H9 (cell line): Measurements from ENCODE around the gene IQGAP3. TPM values are rescaled to one million over a fixed set of nuclear protein-coding genes. Genes with fewer than 3 reads are reported as not detected.

Experiments
- DNase-seq: peaks from one replicate; pipeline ENCODE4 v3.0.0-alpha.2; 2017
- H2AFZ ChIP-seq: one replicate; pipeline ENCODE4 v1.6.1; 2013; ENCODE audit warnings: mild to moderate bottlenecking, low read length, control low read depth, moderate library complexity
- H2AK5ac ChIP-seq: 2 replicates; pipeline ENCODE4 v1.6.1; 2013; ENCODE audit warnings: low read length, control low read depth, mixed read lengths; ENCODE audit not compliant: insufficient read length
- H2BK120ac ChIP-seq: one replicate; pipeline ENCODE4 v1.6.1; 2013; ENCODE audit warnings: low read depth, mild to moderate bottlenecking, low read length, control low read depth, inconsistent platforms; ENCODE audit not compliant: poor library complexity, severe bottlenecking
- H2BK12ac ChIP-seq: 2 replicates; pipeline ENCODE4 v1.6.1; 2013; ENCODE audit warnings: low read length, control low read depth, mixed read lengths, low read depth; ENCODE audit not compliant: insufficient read length
- H2BK15ac ChIP-seq: 2 replicates; pipeline ENCODE4 v1.6.1; 2013; ENCODE audit warnings: low read depth, low read length, control low read depth
- H2BK20ac ChIP-seq: one replicate; pipeline ENCODE4 v1.6.1; 2013; ENCODE audit warnings: low read depth, mild to moderate bottlenecking, low read length, control low read depth, inconsistent platforms; ENCODE audit not compliant: poor library complexity, severe bottlenecking
- H2BK5ac ChIP-seq: 2 replicates; pipeline ENCODE4 v1.6.1; 2013; ENCODE audit warnings: low read length, control low read depth, mixed read lengths; ENCODE audit not compliant: insufficient read length
- H3K14ac ChIP-seq: 2 replicates; pipeline ENCODE4 v1.6.1; 2013; ENCODE audit warnings: low read length, control low read depth; ENCODE audit not compliant: insufficient read depth
- H3K18ac ChIP-seq: 2 replicates; pipeline ENCODE4 v1.6.1; 2013; ENCODE audit warnings: low read depth, mild to moderate bottlenecking, mixed read lengths, low read length, control low read depth; ENCODE audit not compliant: insufficient read length
- H3K23ac ChIP-seq: 2 replicates; pipeline ENCODE4 v1.6.1; 2013; ENCODE audit warnings: low read length, control low read depth, mixed read lengths, low read depth; ENCODE audit not compliant: insufficient read length
- H3K23me2 ChIP-seq: 2 replicates; pipeline ENCODE4 v1.6.1; 2013; ENCODE audit warnings: low read depth, mild to moderate bottlenecking, mixed read lengths, low read length, control low read depth; ENCODE audit not compliant: insufficient read length, poor library complexity, severe bottlenecking
- H3K27ac ChIP-seq: 2 replicates; pipeline ENCODE4 v1.5.1; 2013; ENCODE audit warnings: low read length, control low read depth, mixed read lengths, low read depth; ENCODE audit not compliant: insufficient read length
- H3K27me3 ChIP-seq: 2 replicates; pipeline ENCODE4 v1.6.1; 2013; ENCODE audit warnings: low read length, control low read depth, inconsistent platforms; ENCODE audit not compliant: insufficient read depth
- H3K4ac ChIP-seq: 2 replicates; pipeline ENCODE4 v1.6.1; 2013; ENCODE audit warnings: low read depth, mild to moderate bottlenecking, control low read depth, inconsistent platforms, low read length, moderate library complexity
- H3K4me1 ChIP-seq: 2 replicates; pipeline ENCODE4 v1.6.1; 2013; ENCODE audit warnings: low read length, control low read depth, inconsistent platforms; ENCODE audit not compliant: insufficient read depth
- H3K4me2 ChIP-seq: 2 replicates; pipeline ENCODE4 v1.6.1; 2013; ENCODE audit warnings: low read length, control low read depth, mixed read lengths; ENCODE audit not compliant: insufficient read length, insufficient read depth
- H3K56ac ChIP-seq: 2 replicates; pipeline ENCODE4 v1.6.1; 2013; ENCODE audit warnings: low read depth, mild to moderate bottlenecking, mixed read lengths, low read length, control low read depth; ENCODE audit not compliant: insufficient read length
- H3K79me1 ChIP-seq: 2 replicates; pipeline ENCODE4 v1.6.1; 2013; ENCODE audit warnings: low read depth, mild to moderate bottlenecking, moderate library complexity, low read length, control low read depth, inconsistent platforms; ENCODE audit not compliant: insufficient read depth, poor library complexity, severe bottlenecking
- H3K79me2 ChIP-seq: 2 replicates; pipeline ENCODE4 v1.6.1; 2013; ENCODE audit warnings: low read length, control low read depth, inconsistent platforms; ENCODE audit not compliant: insufficient read depth
- H3K9ac ChIP-seq: 2 replicates; pipeline ENCODE4 v1.6.1; 2013; ENCODE audit warnings: low read length, control low read depth, mixed read lengths; ENCODE audit not compliant: insufficient read length; ENCODE audit errors: extremely low read depth
- H3K9me3 ChIP-seq: one replicate; pipeline ENCODE4 v1.6.1; 2013; ENCODE audit warnings: low read depth, low read length, inconsistent platforms; ENCODE audit not compliant: control insufficient read depth
- H3T11ph ChIP-seq: one replicate; pipeline ENCODE4 v1.6.1; 2013; ENCODE audit warnings: mild to moderate bottlenecking, low read length, control low read depth, inconsistent platforms
- H4K20me1 ChIP-seq: one replicate; pipeline ENCODE4 v1.6.1; 2013; ENCODE audit not compliant: control insufficient read depth, insufficient read length, insufficient read depth
- H4K5ac ChIP-seq: 2 replicates; pipeline ENCODE4 v1.6.1; 2013; ENCODE audit warnings: low read depth, mild to moderate bottlenecking, mixed read lengths, low read length, control low read depth; ENCODE audit not compliant: insufficient read length
- H4K8ac ChIP-seq: replicated peaks from 2 replicates; pipeline ENCODE4 v1.6.1; 2013; ENCODE audit warnings: low read length, control low read depth, mixed read lengths, low read depth; ENCODE audit not compliant: insufficient read length
- H4K91ac ChIP-seq: 2 replicates; pipeline ENCODE4 v1.6.1; 2013; ENCODE audit warnings: low read depth, mild to moderate bottlenecking, moderate library complexity, mixed read lengths, low read length, control low read depth; ENCODE audit not compliant: insufficient read length
- H3K27ac Mint-ChIP-seq, 3 experiments: 2 replicates in 2 of 3; 3 replicates in 1 of 3; pipeline ENCODE4 v1.8.0; 2020 to 2021; ENCODE audit warnings: mixed read lengths in 3 of 3, mild to moderate bottlenecking in 1 of 3, moderate library complexity in 1 of 3
- H3K27me3 Mint-ChIP-seq: 2 replicates; pipeline ENCODE4 v1.8.0; 2021; ENCODE audit warnings: low read depth, mild to moderate bottlenecking, moderate library complexity, mixed read lengths
- H3K36me3 Mint-ChIP-seq, 3 experiments: 2 replicates in 2 of 3; 3 replicates in 1 of 3; pipeline ENCODE4 v1.8.0; 2020 to 2021; ENCODE audit warnings: low read depth in 3 of 3, mixed read lengths in 3 of 3; ENCODE audit not compliant: insufficient read depth in 1 of 3
- H3K4me1 Mint-ChIP-seq, 2 experiments: 2 replicates each; pipeline ENCODE4 v1.8.0; 2020; ENCODE audit warnings: mixed read lengths in 2 of 2
- H3K4me3 Mint-ChIP-seq, 2 experiments: 2 replicates in 1 of 2; 3 replicates in 1 of 2; pipeline ENCODE4 v1.8.0; 2020 to 2021; ENCODE audit warnings: mild to moderate bottlenecking in 2 of 2, mixed read lengths in 2 of 2, moderate library complexity in 1 of 2
- H3K9me3 Mint-ChIP-seq, 2 experiments: 2 replicates in 1 of 2; 3 replicates in 1 of 2; pipeline ENCODE4 v1.8.0; 2020; ENCODE audit warnings: mild to moderate bottlenecking in 2 of 2, mixed read lengths in 2 of 2, moderate library complexity in 1 of 2
- CTCF ChIP-seq: fragments of 200-600 bp; sonication (generic); conservative IDR thresholded peaks from 3 replicates; pipeline ENCODE4 v1.8.0; 2021; ENCODE audit warnings: antibody characterized with exemption, mild to moderate bottlenecking
- WGBS: extraction: QIAGEN DNeasy Blood & Tissue Kit; methylation state at CpG from one replicate; pipeline ENCODE4 v1.1.7; 2013; ENCODE audit warnings: missing lambda C conversion rate, low lambda C conversion rate, mixed read lengths; ENCODE audit not compliant: insufficient read length; ENCODE audit errors: extremely low coverage; 5-methylcytosine and 5-hydroxymethylcytosine counted together
- total RNA-seq: library from RNA; stranded (reverse); gene quantifications from 2 replicates; pipeline ENCODE4 v1.2.1, GENCODE V29; 2021

The IQGAP3 gene
- total RNA-seq, 1 experiment from 2014 or later, result 24.5 TPM

- no peak overlapping the region for H2BK12ac ChIP-seq
- H3K4me1 Mint-ChIP-seq, result peaks cover 16 to 17% of the 10 kb centered on the region in 2 experiments
- no peaks in the 10 kb centered on the region for H3K27me3 Mint-ChIP-seq
Measured at GRCh38 chr1:156594190-156594589, 21.8 kb upstream of the IQGAP3 start.

More at GRCh38 chr1:156594190-156594589, 21.8 kb upstream of the IQGAP3 start:
- Histone ChIP-seq H3T11ph (no peak overlapping the region), H2BK120ac (no peak overlapping the region), H4K91ac (no peak overlapping the region), H3K4me2 (no peak overlapping the region), H3K23ac (no peak overlapping the region), H3K27ac (no peak overlapping the region), H2AFZ (no peak overlapping the region), H2BK5ac (no peak overlapping the region), H3K79me1 (no peaks in the 10 kb centered on the region), H3K14ac (no peak overlapping the region), H4K5ac (no peak overlapping the region), H3K23me2 (peaks cover 3% of the 10 kb centered on the region), H3K79me2 (no peaks in the 10 kb centered on the region), H3K18ac (no peak overlapping the region), H4K8ac (no peak overlapping the region), H2BK15ac (no peak overlapping the region), H2BK20ac (no peak overlapping the region), H3K9ac (no peak overlapping the region), H3K4me1 (no peaks in the 10 kb centered on the region), H2AK5ac (no peak overlapping the region), H3K9me3 (no peaks in the 10 kb centered on the region), H4K20me1 (peaks cover 2% of the 10 kb centered on the region), H3K4ac (no peak overlapping the region), H3K56ac (no peak overlapping the region), H3K27me3 (no peaks in the 10 kb centered on the region)
- TF ChIP-seq CTCF, result no peak
- Mint-ChIP-seq H3K9me3 (no peaks in the 10 kb centered on the region), H3K4me3 (no peak overlapping the region), H3K36me3 (peaks cover 32 to 69% (median 56%) of the 10 kb centered on the region in 3 experiments; a peak in 6 of 7 replicates), H3K27ac (no peak overlapping the region)
- DNase-seq, result no peak
- WGBS, result no CpG with 5 or more reads among the region's 3 CpGs
